Skeletal muscle satellite cell (primary cell): Measurements from ENCODE around the gene PLAC8L1. TPM values are rescaled to one million over a fixed set of nuclear protein-coding genes. Genes with fewer than 3 reads are reported as not detected.
"Not testable (repeated sequence)": the region's sequence is repeated elsewhere in the genome, so short reads cannot be mapped to it uniquely, and the experiment has no call there.

Experiments
- H3K27me3 ChIP-seq: 2 replicates; pipeline ENCODE4 v1.7.0; 2013; ENCODE audit warnings: low read length; ENCODE audit not compliant: control insufficient read depth, insufficient read depth
- H3K36me3 ChIP-seq: 2 replicates; pipeline ENCODE4 v1.7.0; 2013; ENCODE audit warnings: mild to moderate bottlenecking, control low read depth, low read length; ENCODE audit not compliant: insufficient read depth
- H3K4me1 ChIP-seq: 2 replicates; pipeline ENCODE4 v1.7.0; 2013; ENCODE audit warnings: low read length; ENCODE audit not compliant: control insufficient read depth, insufficient read depth
- H3K4me2 ChIP-seq: 2 replicates; pipeline ENCODE4 v1.7.0; 2013; ENCODE audit warnings: mild to moderate bottlenecking, low read length
- H3K4me3 ChIP-seq: 2 replicates; pipeline ENCODE4 v1.7.0; 2013; ENCODE audit warnings: low read length
- H3K9ac ChIP-seq: 2 replicates; pipeline ENCODE4 v1.7.0; 2013; ENCODE audit warnings: mild to moderate bottlenecking, low read depth, low read length, moderate library complexity
- H3K9me3 ChIP-seq: replicated peaks from 2 replicates; pipeline ENCODE4 v1.7.0; 2013; ENCODE audit warnings: mild to moderate bottlenecking, control low read depth, low read length
- total RNA-seq: library from RNA; depleted of rRNA; stranded (reverse); fragments of >200 nt; gene quantifications from 2 replicates; pipeline ENCODE4 v1.2.3, GENCODE V29; 2012; rRNA removed

The PLAC8L1 gene
- total RNA-seq, result 1.0 TPM in 1 of 2 replicates, not detected in the other

- H3K4me2 ChIP-seq, result no peak within 1 kb of the TSS
- no peaks in the 10 kb centered on the region for H3K9me3 ChIP-seq
- H3K9ac ChIP-seq, result no peak within 1 kb of the TSS
- H3K27me3 ChIP-seq, result no peaks in the 10 kb centered on the region
- no peaks in the 10 kb centered on the region for H3K4me1 ChIP-seq
- H3K36me3 ChIP-seq, result peaks cover 5% of the 10 kb centered on the region
- H3K4me3 ChIP-seq, result no peak within 1 kb of the TSS
These were observed at the start of gene PLAC8L1 for GRCh38 chr5:146105477-146105876. PLAC8L1 (minus strand) TSS chr5:146105577; CDS start chr5:146104311, 1,266 bp downstream.

- Histone ChIP-seq H3K4me3 (no peak overlapping the region), H3K4me1 (no peaks in the 10 kb centered on the region), H3K9ac (no peak overlapping the region), H3K36me3 (peaks cover 80% of the 10 kb centered on the region), H3K9me3 (no peaks in the 10 kb centered on the region), H3K4me2 (no peak overlapping the region), H3K27me3 (no peaks in the 10 kb centered on the region)
These were observed 46.6 kb upstream of the PLAC8L1 start for GRCh38 chr5:146151970-146152369.

GRCh38 chr5:146137967-146138403 lies 32.6 kb upstream of the PLAC8L1 start:
- no peaks in the 10 kb centered on the region for H3K27me3 ChIP-seq
- peaks cover 66% of the 10 kb centered on the region for H3K36me3 ChIP-seq

GRCh38 chr5:146130440-146131045 lies 25.2 kb upstream of the PLAC8L1 start:
- H3K4me3 ChIP-seq, result no peak overlapping the region
- H3K36me3 ChIP-seq, result peaks cover 72% of the 10 kb centered on the region
- H3K9ac ChIP-seq, result no peak overlapping the region
- no peaks in the 10 kb centered on the region for H3K27me3 ChIP-seq
- H3K9me3 ChIP-seq, result no peaks in the 10 kb centered on the region
- no peaks in the 10 kb centered on the region for H3K4me1 ChIP-seq
- no peak overlapping the region for H3K4me2 ChIP-seq

More at GRCh38 chr5:146137967-146138403, 32.6 kb upstream of the PLAC8L1 start:
- Histone ChIP-seq H3K4me2 (no peak overlapping the region), H3K4me1 (no peaks in the 10 kb centered on the region), H3K9me3 (no peaks in the 10 kb centered on the region), H3K9ac (no peak overlapping the region), H3K4me3 (no peak overlapping the region)

- Histone ChIP-seq H3K9ac (no peak overlapping the region), H3K36me3 (peaks cover 82% of the 10 kb centered on the region), H3K9me3 (no peaks in the 10 kb centered on the region), H3K4me2 (no peak overlapping the region), H3K27me3 (no peaks in the 10 kb centered on the region), H3K4me3 (no peak overlapping the region), H3K4me1 (no peaks in the 10 kb centered on the region)
These were observed 20.7 kb upstream of the PLAC8L1 start for GRCh38 chr5:146126068-146126467.

GRCh38 chr5:146124580-146124979 lies 19.2 kb upstream of the PLAC8L1 start:
- Histone ChIP-seq H3K9me3 (no peaks in the 10 kb centered on the region), H3K9ac (no peak overlapping the region), H3K4me3 (no peak overlapping the region), H3K27me3 (no peaks in the 10 kb centered on the region), H3K4me2 (no peak overlapping the region), H3K36me3 (peaks cover 85% of the 10 kb centered on the region), H3K4me1 (no peaks in the 10 kb centered on the region)

GRCh38 chr5:146121451-146121850 lies 16.1 kb upstream of the PLAC8L1 start:
- H3K9ac ChIP-seq, H3K9me3 ChIP-seq, H3K27me3 ChIP-seq, H3K4me1 ChIP-seq, H3K4me2 ChIP-seq, H3K4me3 ChIP-seq: not testable (repeated sequence)
- peaks cover 78% of the 10 kb centered on the region for H3K36me3 ChIP-seq

- peaks cover 73% of the 10 kb centered on the region for H3K36me3 ChIP-seq
- H3K27me3 ChIP-seq, result no peaks in the 10 kb centered on the region
- no peaks in the 10 kb centered on the region for H3K9me3 ChIP-seq
- H3K4me3 ChIP-seq, result no peak overlapping the region
- no peak overlapping the region for H3K9ac ChIP-seq
- no peak overlapping the region for H3K4me2 ChIP-seq
- H3K4me1 ChIP-seq, result no peaks in the 10 kb centered on the region
These were observed 12.9 kb upstream of the PLAC8L1 start for GRCh38 chr5:146118322-146118721.

- not testable (repeated sequence) for H3K9ac ChIP-seq, H3K4me3 ChIP-seq, H3K27me3 ChIP-seq, H3K4me2 ChIP-seq, H3K4me1 ChIP-seq, H3K9me3 ChIP-seq
- H3K36me3 ChIP-seq, result peaks cover 68% of the 10 kb centered on the region
These were observed 11.8 kb upstream of the PLAC8L1 start for GRCh38 chr5:146117216-146117615.

GRCh38 chr5:146116361-146116760 lies 11.0 kb upstream of the PLAC8L1 start:
- Histone ChIP-seq H3K9ac (no peak overlapping the region), H3K36me3 (peaks cover 63% of the 10 kb centered on the region), H3K9me3 (no peaks in the 10 kb centered on the region), H3K4me1 (no peaks in the 10 kb centered on the region), H3K27me3 (no peaks in the 10 kb centered on the region), H3K4me3 (no peak overlapping the region), H3K4me2 (no peak overlapping the region)

- Histone ChIP-seq H3K4me2 (no peak overlapping the region), H3K36me3 (peaks cover 31% of the 10 kb centered on the region), H3K4me1 (no peaks in the 10 kb centered on the region), H3K4me3 (no peak overlapping the region), H3K9me3 (no peaks in the 10 kb centered on the region), H3K27me3 (no peaks in the 10 kb centered on the region), H3K9ac (no peak overlapping the region)
These were observed 7.1 kb upstream of the PLAC8L1 start for GRCh38 chr5:146112476-146112875.

GRCh38 chr5:146111409-146111808 lies 6.0 kb upstream of the PLAC8L1 start:
- Histone ChIP-seq H3K9ac (no peak overlapping the region), H3K4me3 (no peak overlapping the region), H3K36me3 (peaks cover 26% of the 10 kb centered on the region), H3K4me1 (no peaks in the 10 kb centered on the region), H3K4me2 (no peak overlapping the region), H3K27me3 (no peaks in the 10 kb centered on the region), H3K9me3 (no peaks in the 10 kb centered on the region)
